A549 (cell line): Measurements from ENCODE around the gene IL17F. TPM values are rescaled to one million over a fixed set of nuclear protein-coding genes. Genes with fewer than 3 reads are reported as not detected.

Source experiments
- ATAC-seq, 2 experiments: fragments of 200-7000 bp in 1 of 2; fragments of >200 bp in 1 of 2; cut with Nextera tagmentation in 1 of 2; cut with Tn5 transposase in 1 of 2; 3 replicates each; pipeline versions ENCODE4 v1.8.0 to v1.9.1; 2018 to 2020; ENCODE audit warnings: mild to moderate bottlenecking in 1 of 2, moderate library complexity in 1 of 2
- CTCF ChIA-PET: fragments of 300-600 bp; sonication (Branson Sonifier 250); formaldehyde crosslinking; extraction: SDS; loops from one replicate; lab custom pipeline; 2021; ENCODE audit warnings: antibody characterized with exemption, inconsistent platforms; lab: Yijun Ruan, JAX
- POLR2A ChIA-PET: fragments of 350-600 bp; formaldehyde crosslinking; extraction: SDS; loops from one replicate; lab custom pipeline; 2021; ENCODE audit warnings: antibody characterized with exemption, inconsistent platforms; lab: Yijun Ruan, JAX
- DNase-seq, 2 experiments: peaks; one replicate each; pipeline versions ENCODE4 v3.0.0 to v3.0.0-alpha.2; 2011 to 2016; ENCODE audit warnings: low read depth in 1 of 2, low spot score in 1 of 2
- FAIRE-seq: peaks from 2 replicates; lab custom pipeline; 2011; peaks lifted over from hg19 to GRCh38; lab: Jason Lieb, UNC
- H3K27ac ChIP-seq, 2 experiments: fragments of >200 bp; sonication (Bioruptor Twin); formaldehyde crosslinking; 3 replicates each; pipeline ENCODE4 v1.5.1; 2016 to 2017
- H3K4me1 ChIP-seq: fragments of >200 bp; sonication (Bioruptor Twin); formaldehyde crosslinking; 3 replicates; pipeline ENCODE4 v1.6.1; 2016
- H3K4me2 ChIP-seq: fragments of >200 bp; sonication (Bioruptor Twin); formaldehyde crosslinking; 3 replicates; pipeline ENCODE4 v1.6.1; 2016
- H3K4me3 ChIP-seq: fragments of >200 bp; sonication (Bioruptor Twin); formaldehyde crosslinking; 3 replicates; pipeline ENCODE4 v1.5.1; 2016
- H3K9me3 ChIP-seq: fragments of >200 bp; sonication (Bioruptor Twin); formaldehyde crosslinking; 3 replicates; pipeline ENCODE4 v1.6.1; 2016
- GATA3 ChIP-seq: IDR thresholded peaks from 2 replicates; pipeline ENCODE4 v1.6.1; 2012; ENCODE audit warnings: borderline replicate concordance
- HOXB13 ChIP-seq: fragments of 250-450 bp; sonication (Bioruptor Pico); IDR thresholded peaks from 2 replicates; pipeline ENCODE4 v1.5.0; 2020; ENCODE audit warnings: low read depth, mild to moderate bottlenecking, moderate library complexity
- JUN ChIP-seq, 2 experiments: fragments of >200 bp; sonication (Bioruptor Twin); formaldehyde crosslinking; IDR thresholded peaks; 2 replicates in 1 of 2; 3 replicates in 1 of 2; pipeline ENCODE4 v1.6.1; 2016 to 2017
- KDM5A ChIP-seq: fragments of 200-600 bp; sonication (generic); IDR thresholded peaks from 2 replicates; pipeline ENCODE4 v1.6.1; 2016; ENCODE audit warnings: antibody characterized with exemption, mild to moderate bottlenecking
- MYC ChIP-seq: IDR thresholded peaks from 2 replicates; pipeline ENCODE4 v1.6.1; 2012; ENCODE audit warnings: mild to moderate bottlenecking, inconsistent platforms, low read length, improper control_type of control experiment, borderline replicate concordance
- NPAS2 ChIP-seq: fragments of 250-450 bp; sonication (Bioruptor Pico); IDR thresholded peaks from 2 replicates; pipeline ENCODE4 v1.8.0; 2022; ENCODE audit warnings: mild to moderate bottlenecking, moderate library complexity, borderline replicate concordance
- POLR2A ChIP-seq: IDR thresholded peaks from 2 replicates; pipeline ENCODE4 v1.6.1; 2012; ENCODE audit warnings: mild to moderate bottlenecking, low read length
- ZSCAN20 ChIP-seq: fragments of 250-450 bp; sonication (Bioruptor Pico); IDR thresholded peaks from 2 replicates; pipeline ENCODE4 v1.8.0; 2022; ENCODE audit warnings: mild to moderate bottlenecking, moderate library complexity
- WGBS: methylation state at CpG from one replicate; pipeline ENCODE4 v1.1.6; 2017; ENCODE audit errors: missing lambda C conversion rate; 5-methylcytosine and 5-hydroxymethylcytosine counted together
- polyA plus RNA-seq, 4 experiments: library from polyadenylated mRNA; depleted of rRNA in 3 of 4; stranded (reverse); fragments of >200 nt; fragmentation: RNase III in 1 of 4; extraction: RNeasy Plus Mini Kit Qiagen cat#74134 plus additional on column Dnase treatment in 1 of 4; gene quantifications; 2 replicates in 3 of 4; 3 replicates in 1 of 4; pipeline ENCODE4 v1.2.3, GENCODE V29; 2011 to 2017
- TF ChIP-seq, protein P1 (sequence below): fragments of >200 bp; sonication (Bioruptor Twin); formaldehyde crosslinking; IDR thresholded peaks from 3 replicates; pipeline ENCODE4 v1.5.1; 2016
- TF ChIP-seq, protein P2 (sequence below): IDR thresholded peaks from 2 replicates; pipeline ENCODE4 v1.6.1; 2012
- TF ChIP-seq, protein P3 (sequence below): IDR thresholded peaks from 2 replicates; pipeline ENCODE4 v1.6.1; 2012
- TF ChIP-seq, protein P4 (sequence below): fragments of >200 bp; sonication (Bioruptor Twin); formaldehyde crosslinking; IDR thresholded peaks from 3 replicates; pipeline ENCODE4 v1.6.1; 2016
- TF ChIP-seq, protein P5 (sequence below): IDR thresholded peaks from 2 replicates; pipeline ENCODE4 v1.6.1; 2012; ENCODE audit warnings: low read depth, borderline replicate concordance

Gene IL17F
- polyA plus RNA-seq, 2 of the 4 experiments (the other 2 are of a cell fraction), result not detected

DNA sequence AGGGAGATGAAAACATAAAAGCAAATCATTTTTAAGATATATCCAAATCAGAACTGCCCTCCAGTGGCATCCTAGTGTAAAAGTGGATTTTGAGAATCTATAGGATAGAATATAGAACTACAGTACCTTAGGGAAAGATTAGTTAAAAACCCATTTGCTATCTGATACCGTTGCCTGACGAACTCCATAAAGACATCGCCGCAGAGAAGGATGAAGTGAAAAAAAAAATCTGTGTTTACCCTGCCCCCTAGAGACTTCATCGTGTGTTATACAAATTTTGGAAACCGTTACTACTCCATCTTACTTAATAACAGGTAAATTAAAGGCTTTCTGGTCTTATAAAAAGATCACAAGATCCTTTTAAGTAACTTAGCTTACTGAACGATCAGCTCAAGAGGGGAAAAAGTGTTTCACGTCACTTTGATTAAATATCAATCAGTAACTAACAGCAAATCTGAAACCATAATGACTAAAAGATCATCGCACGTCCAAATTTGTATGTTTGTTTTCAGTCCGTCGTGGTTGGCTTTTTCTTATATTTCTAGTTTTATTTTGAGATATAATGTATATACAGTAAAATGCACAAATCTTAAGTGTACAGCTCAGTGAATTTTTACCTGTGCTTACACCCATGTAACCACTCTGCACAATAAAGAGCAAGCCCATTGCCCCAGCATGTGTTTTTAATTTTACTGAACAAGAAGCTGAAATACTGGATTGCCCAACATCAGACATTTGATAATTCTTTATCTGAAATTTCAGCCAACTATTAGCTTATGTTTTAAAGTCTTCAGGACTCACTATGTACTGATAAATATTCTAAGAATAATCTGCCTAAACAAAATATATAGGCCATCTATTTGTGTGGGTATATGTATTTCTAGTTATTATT, 41.1 kb upstream of the IL17F start:
- H3K4me1 ChIP-seq, result peaks cover 17% of the 10 kb centered on the region; the same call in 2 of the 3 replicates
- peak overlapping the region; percentile 56 to 77 for H3K27ac ChIP-seq
- 7% methylated on average over 12 of the region's 12 CpGs for WGBS
- FAIRE-seq, result no peak
- ATAC-seq, result peak in 1 of 2 experiments; percentile 33; a peak in 1 of 6 replicates
- H3K9me3 ChIP-seq, result no peaks in the 10 kb centered on the region
- no peak for TF ChIP-seq GATA3
- TF ChIP-seq, protein P1, sequence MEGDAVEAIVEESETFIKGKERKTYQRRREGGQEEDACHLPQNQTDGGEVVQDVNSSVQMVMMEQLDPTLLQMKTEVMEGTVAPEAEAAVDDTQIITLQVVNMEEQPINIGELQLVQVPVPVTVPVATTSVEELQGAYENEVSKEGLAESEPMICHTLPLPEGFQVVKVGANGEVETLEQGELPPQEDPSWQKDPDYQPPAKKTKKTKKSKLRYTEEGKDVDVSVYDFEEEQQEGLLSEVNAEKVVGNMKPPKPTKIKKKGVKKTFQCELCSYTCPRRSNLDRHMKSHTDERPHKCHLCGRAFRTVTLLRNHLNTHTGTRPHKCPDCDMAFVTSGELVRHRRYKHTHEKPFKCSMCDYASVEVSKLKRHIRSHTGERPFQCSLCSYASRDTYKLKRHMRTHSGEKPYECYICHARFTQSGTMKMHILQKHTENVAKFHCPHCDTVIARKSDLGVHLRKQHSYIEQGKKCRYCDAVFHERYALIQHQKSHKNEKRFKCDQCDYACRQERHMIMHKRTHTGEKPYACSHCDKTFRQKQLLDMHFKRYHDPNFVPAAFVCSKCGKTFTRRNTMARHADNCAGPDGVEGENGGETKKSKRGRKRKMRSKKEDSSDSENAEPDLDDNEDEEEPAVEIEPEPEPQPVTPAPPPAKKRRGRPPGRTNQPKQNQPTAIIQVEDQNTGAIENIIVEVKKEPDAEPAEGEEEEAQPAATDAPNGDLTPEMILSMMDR, result 0 out of 3 replicates have a peak, but pooled peaks have one; percentile 4
- DNase-seq, result no peak
- POLR2A ChIA-PET, result interaction anchor here (0.8 to 1.4 kb wide), 5 partner anchors 35 to 135 kb away, joined by 3 to 7 read pairs (median 4); partner anchors contain the start of genes EFHC1 and PAQR8
- CTCF ChIA-PET, result interaction anchor here (0.7 to 4.5 kb wide), 10 partner anchors 12 to 313 kb away, joined by 3 to 46 read pairs (median 4); partner anchors contain the start of gene PAQR8
- peak overlapping the region; percentile 80 for H3K4me2 ChIP-seq
- peak overlapping the region; percentile 44 for H3K4me3 ChIP-seq

DNA sequence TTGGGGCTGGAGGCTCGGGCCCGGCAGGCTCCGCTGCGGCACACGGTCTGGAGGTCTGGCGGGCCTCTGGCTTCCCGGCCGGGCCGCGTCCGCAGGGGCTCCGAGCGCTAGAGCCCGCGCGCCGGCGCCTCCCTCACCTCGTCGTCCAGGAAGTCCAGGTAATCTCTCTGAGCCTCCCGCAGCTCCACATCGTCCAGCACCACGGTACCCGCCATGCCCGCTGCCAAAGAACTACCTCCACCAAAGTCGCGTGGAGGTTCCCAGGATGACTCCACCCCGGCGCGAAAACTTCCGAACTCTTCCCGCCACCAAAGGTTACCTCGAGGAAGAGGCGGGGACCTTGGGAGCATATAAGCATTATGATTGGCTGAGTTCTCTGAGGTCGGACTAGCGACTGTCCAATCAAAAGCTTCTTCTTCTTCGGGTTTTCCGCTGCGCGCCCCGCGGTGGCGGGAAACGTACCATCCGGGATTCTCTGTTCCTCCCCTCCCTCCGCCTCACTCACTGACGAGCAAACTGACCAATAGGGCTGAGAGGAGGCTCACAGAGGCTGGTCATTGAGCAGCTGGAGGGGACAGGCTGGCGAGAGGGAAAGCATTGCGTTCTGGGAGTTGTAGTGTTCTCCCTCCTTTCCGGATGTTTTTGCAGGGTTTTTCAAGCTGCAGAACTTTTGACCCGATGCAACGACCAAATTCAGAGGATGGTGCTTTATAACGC, 40.3 kb upstream of the IL17F start, which contains the start of gene MCM3:
Gene MCM3 (minus strand): TSS at position 283 of the 717 bp plus-strand sequence. CDS start 68 bp downstream, at position 215.
- no peak for FAIRE-seq
- H3K4me2 ChIP-seq, result peak within 1 kb of the TSS; percentile 86
- H3K4me3 ChIP-seq, result peak within 1 kb of the TSS; percentile 72
- CTCF ChIA-PET, result interaction anchor here (1.2 to 4.5 kb wide), 4 partner anchors 16 to 314 kb away, joined by 3 to 46 read pairs (median 19); no protein-coding TSS in a partner anchor
- H3K9me3 ChIP-seq, result no peaks in the 10 kb centered on the region
- peaks cover 17% of the 10 kb centered on the region; the same call in 2 of the 3 replicates for H3K4me1 ChIP-seq
- peak; percentile 99 to 100 for ATAC-seq
- WGBS, result 3% methylated on average over 22 of the region's 53 CpGs
- TF ChIP-seq POLR2A, result peak; percentile 59
- TF ChIP-seq, protein P2, sequence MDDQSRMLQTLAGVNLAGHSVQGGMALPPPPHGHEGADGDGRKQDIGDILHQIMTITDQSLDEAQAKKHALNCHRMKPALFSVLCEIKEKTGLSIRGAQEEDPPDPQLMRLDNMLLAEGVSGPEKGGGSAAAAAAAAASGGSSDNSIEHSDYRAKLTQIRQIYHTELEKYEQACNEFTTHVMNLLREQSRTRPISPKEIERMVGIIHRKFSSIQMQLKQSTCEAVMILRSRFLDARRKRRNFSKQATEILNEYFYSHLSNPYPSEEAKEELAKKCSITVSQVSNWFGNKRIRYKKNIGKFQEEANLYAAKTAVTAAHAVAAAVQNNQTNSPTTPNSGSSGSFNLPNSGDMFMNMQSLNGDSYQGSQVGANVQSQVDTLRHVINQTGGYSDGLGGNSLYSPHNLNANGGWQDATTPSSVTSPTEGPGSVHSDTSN, result peak; percentile 74
- TF ChIP-seq ZSCAN20 (CRISPR knock-in tag), result no peak
- 0 out of 2 replicates have a peak, but pooled peaks have one; percentile 35 for TF ChIP-seq KDM5A
- peak in 1 of 2 experiments; percentile 64; a peak in 2 of 5 replicates for TF ChIP-seq JUN (IDR thresholded peaks at IDR 0.05)
- TF ChIP-seq, protein P3, sequence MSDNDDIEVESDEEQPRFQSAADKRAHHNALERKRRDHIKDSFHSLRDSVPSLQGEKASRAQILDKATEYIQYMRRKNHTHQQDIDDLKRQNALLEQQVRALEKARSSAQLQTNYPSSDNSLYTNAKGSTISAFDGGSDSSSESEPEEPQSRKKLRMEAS, result peak; percentile 90
- TF ChIP-seq, protein P4, sequence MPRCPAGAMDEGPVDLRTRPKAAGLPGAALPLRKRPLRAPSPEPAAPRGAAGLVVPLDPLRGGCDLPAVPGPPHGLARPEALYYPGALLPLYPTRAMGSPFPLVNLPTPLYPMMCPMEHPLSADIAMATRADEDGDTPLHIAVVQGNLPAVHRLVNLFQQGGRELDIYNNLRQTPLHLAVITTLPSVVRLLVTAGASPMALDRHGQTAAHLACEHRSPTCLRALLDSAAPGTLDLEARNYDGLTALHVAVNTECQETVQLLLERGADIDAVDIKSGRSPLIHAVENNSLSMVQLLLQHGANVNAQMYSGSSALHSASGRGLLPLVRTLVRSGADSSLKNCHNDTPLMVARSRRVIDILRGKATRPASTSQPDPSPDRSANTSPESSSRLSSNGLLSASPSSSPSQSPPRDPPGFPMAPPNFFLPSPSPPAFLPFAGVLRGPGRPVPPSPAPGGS, result peak; percentile 40; the same call in 1 of the 3 replicates
- peak; percentile 58; the same call in 1 of the 2 replicates for TF ChIP-seq MYC
- TF ChIP-seq, protein P5, sequence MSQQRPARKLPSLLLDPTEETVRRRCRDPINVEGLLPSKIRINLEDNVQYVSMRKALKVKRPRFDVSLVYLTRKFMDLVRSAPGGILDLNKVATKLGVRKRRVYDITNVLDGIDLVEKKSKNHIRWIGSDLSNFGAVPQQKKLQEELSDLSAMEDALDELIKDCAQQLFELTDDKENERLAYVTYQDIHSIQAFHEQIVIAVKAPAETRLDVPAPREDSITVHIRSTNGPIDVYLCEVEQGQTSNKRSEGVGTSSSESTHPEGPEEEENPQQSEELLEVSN, result peak; percentile 89
- no peak for TF ChIP-seq NPAS2 (CRISPR knock-in tag)
- TF ChIP-seq, all 56 proteins: peak for 8
- POLR2A ChIA-PET, result interaction anchor here (0.8 to 1.4 kb wide), 5 partner anchors 34 to 135 kb away, joined by 3 to 7 read pairs (median 4); partner anchors contain the start of genes EFHC1 and PAQR8
- H3K27ac ChIP-seq, result peak within 1 kb of the TSS; percentile 78 to 91
- peak; percentile 84 to 98 for DNase-seq

DNA sequence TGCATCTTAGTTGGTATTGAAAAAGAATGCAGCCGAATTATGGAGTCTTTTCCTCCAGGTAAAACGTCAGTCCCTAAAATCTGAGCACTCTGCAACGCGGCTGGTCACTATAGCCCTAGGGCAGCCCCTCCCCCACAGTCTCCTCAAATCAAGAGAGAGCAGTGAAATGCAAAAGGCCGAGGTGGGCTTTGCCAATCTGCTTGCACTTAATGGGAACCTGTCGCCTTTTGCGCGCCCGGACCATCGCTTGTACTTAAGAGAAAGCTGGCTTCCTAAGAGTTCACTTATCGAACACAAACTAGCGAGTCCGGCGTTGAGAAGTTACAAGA, 39.8 kb upstream of the IL17F start:
- CTCF ChIA-PET, result interaction anchor here (4.5 kb wide), 1 partner anchor 20 kb away, joined by 35 read pairs; no protein-coding TSS in a partner anchor
- peaks cover 17% of the 10 kb centered on the region; the same call in 2 of the 3 replicates for H3K4me1 ChIP-seq
- POLR2A ChIA-PET, result no interaction called here
- H3K4me2 ChIP-seq, result peak overlapping the region; percentile 86
- under 1% methylated on average over 12 of the region's 14 CpGs for WGBS
- ATAC-seq (peak; percentile 5 to 37; a peak in 3 of 6 replicates), DNase-seq (no peak), FAIRE-seq (no peak)
- peak overlapping the region; percentile 72 for H3K4me3 ChIP-seq
- no peak for TF ChIP-seq HOXB13 (CRISPR knock-in tag)
- H3K9me3 ChIP-seq, result no peaks in the 10 kb centered on the region
- peak overlapping the region; percentile 78 to 91 for H3K27ac ChIP-seq
